ENCODE data around the gene ABI3BP.

The ABI3BP gene

GRCh38 chr3:100710261-100710968 lies 282.8 kb downstream of the ABI3BP start:
- peaks cover 47% of the 10 kb centered on the region for H3K4me1 ChIP-seq (ENCODE audit: insufficient read depth, low read length, poor library complexity, severe bottlenecking)
- H3K27me3 ChIP-seq (ENCODE audit: insufficient read depth, low read length, poor library complexity, severe bottlenecking), result peaks cover 34% of the 10 kb centered on the region
- no peaks in the 10 kb centered on the region; the same call in 1 of the 2 replicates for H3K9me2 ChIP-seq (replicated peaks; ENCODE audit: low read depth, low read length)
- H3K9me3 ChIP-seq (ENCODE audit: insufficient read depth, low read depth, low read length), result no peaks in the 10 kb centered on the region
- H3K9ac ChIP-seq (ENCODE audit: low read depth, low read length, poor library complexity, severe bottlenecking), result peak overlapping the region; percentile 84
- TF ChIP-seq EZH2phosphoT487 (IDR thresholded peaks at IDR 0.05; ENCODE audit: borderline replicate concordance) (no peak), CTCF (conservative IDR thresholded peaks at IDR 0.05; ENCODE audit: low read length) (peak; percentile 36)
- H3K79me2 ChIP-seq (ENCODE audit: insufficient read depth, low read length), result peaks cover 56% of the 10 kb centered on the region
- peak overlapping the region; percentile 91 for H3K4me2 ChIP-seq (ENCODE audit: low read depth, low read length, poor library complexity, severe bottlenecking)
- H3K36me3 ChIP-seq (ENCODE audit: insufficient read depth, low read length), result peaks cover 8% of the 10 kb centered on the region
- no peak overlapping the region for H2AFZ ChIP-seq (ENCODE audit: low read length)
- H3F3A ChIP-seq (ENCODE audit: low read depth), result no peaks in the 10 kb centered on the region
- H3K4me3 ChIP-seq (ENCODE audit: low read length, poor library complexity, severe bottlenecking), result peak overlapping the region; percentile 91
- peaks cover 56% of the 10 kb centered on the region for H4K20me1 ChIP-seq (ENCODE audit: insufficient read depth, low read length, poor library complexity, severe bottlenecking)

GRCh38 chr3:100709842-100710260 lies 283.4 kb downstream of the ABI3BP start:
- peaks cover 50% of the 10 kb centered on the region for H4K20me1 ChIP-seq (ENCODE audit: insufficient read depth, low read length, poor library complexity, severe bottlenecking)
- no peaks in the 10 kb centered on the region for H3K9me3 ChIP-seq (ENCODE audit: insufficient read depth, low read depth, low read length)

More at GRCh38 chr3:100709842-100710260, 283.4 kb downstream of the ABI3BP start:
- peaks cover 41% of the 10 kb centered on the region for H3K4me1 ChIP-seq (ENCODE audit: insufficient read depth, low read length, poor library complexity, severe bottlenecking)
- H3K4me2 ChIP-seq (ENCODE audit: low read depth, low read length, poor library complexity, severe bottlenecking), result peak overlapping the region; percentile 91
- H3K27me3 ChIP-seq (ENCODE audit: insufficient read depth, low read length, poor library complexity, severe bottlenecking), result peaks cover 40% of the 10 kb centered on the region
- H2AFZ ChIP-seq (ENCODE audit: low read length), result no peak overlapping the region; the same call in 1 of the 2 replicates
- peaks cover 2% of the 10 kb centered on the region; the same call in 1 of the 2 replicates for H3K36me3 ChIP-seq (ENCODE audit: insufficient read depth, low read length)
- H3K4me3 ChIP-seq (ENCODE audit: low read length, poor library complexity, severe bottlenecking), result peak overlapping the region; percentile 91
- TF ChIP-seq EZH2phosphoT487 (IDR thresholded peaks at IDR 0.05; ENCODE audit: borderline replicate concordance) (no peak), CTCF (conservative IDR thresholded peaks at IDR 0.05; ENCODE audit: low read length) (0 out of 2 replicates have a peak, but pooled peaks have one; percentile 16)
- H3K9ac ChIP-seq (ENCODE audit: low read depth, low read length, poor library complexity, severe bottlenecking), result peak overlapping the region; percentile 84
- no peaks in the 10 kb centered on the region for H3F3A ChIP-seq (ENCODE audit: low read depth)
- H3K9me2 ChIP-seq (replicated peaks; ENCODE audit: low read depth, low read length), result no peaks in the 10 kb centered on the region; the same call in 1 of the 2 replicates
- H3K79me2 ChIP-seq (ENCODE audit: insufficient read depth, low read length), result peaks cover 51% of the 10 kb centered on the region

All from Loucy (cell line).